Measurements from ENCODE around the gene RPP25L. TPM values are rescaled to one million over a fixed set of nuclear protein-coding genes. Genes with fewer than 3 reads are reported as not detected.

RPP25L gene, protein sequence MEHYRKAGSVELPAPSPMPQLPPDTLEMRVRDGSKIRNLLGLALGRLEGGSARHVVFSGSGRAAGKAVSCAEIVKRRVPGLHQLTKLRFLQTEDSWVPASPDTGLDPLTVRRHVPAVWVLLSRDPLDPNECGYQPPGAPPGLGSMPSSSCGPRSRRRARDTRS
- total RNA-seq: 11.8 and 14.4 TPM in 2 replicates

DNA sequence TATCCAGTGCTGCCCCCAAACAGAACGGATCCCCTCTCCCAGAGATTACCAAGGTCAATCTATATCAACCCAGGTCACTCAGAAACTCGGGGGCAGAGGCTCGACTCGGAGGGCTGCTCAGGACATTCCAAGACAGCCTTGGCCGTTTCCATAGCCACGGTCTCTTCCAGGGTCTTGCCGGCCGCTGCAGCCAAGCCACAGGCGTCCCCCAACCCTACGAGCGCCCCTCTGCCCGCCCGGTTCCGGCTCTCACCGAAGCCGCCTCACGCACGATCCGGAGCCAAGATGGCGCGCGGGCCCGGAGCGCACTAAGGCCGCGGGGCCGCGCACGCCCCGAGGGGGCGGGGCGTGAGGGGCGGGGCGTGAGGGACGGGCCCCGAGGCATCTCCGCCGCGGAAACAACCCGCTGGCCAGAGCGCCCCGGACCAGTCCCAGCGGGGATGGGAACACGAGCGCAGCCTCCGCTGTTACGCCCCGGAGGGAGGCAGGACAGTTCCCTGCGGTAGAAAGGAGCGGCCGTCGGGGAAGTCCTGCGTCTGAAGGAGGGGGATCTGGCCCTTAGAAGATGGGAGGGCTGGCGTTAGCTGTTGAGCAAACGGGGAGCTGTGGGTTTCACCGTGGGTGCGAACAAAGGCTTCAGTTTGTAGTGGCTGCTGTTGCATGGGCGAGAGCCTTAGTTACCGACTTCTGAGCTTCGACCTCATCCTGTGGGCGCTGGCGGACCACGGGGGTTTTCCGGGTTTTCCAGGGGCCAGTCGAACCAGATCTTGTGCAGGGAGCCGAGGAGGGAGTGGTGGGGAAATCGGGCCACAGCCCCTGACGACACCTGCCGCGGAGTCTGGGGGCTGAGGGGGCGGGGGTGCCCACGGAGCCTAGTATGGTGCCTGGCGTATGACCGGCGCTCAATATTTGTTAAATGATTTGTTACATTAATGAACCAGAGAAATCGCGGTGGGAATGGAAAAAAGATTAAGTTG is at the start of gene RPP25L:
Gene RPP25L (minus strand): TSS at position 287 of the 977 bp plus-strand sequence. CDS start 801 bp downstream, outside the sequence.

GRCh38 chr9:34651876-34652601 is 40.1 kb upstream of the RPP25L start, which contains the start of gene IL11RA:
TSS of gene IL11RA (plus strand) at chr9:34652185. CDS start at chr9:34655218, 3,033 bp downstream.

GRCh38 chr9:34646211-34647083 is 34.5 kb upstream of the RPP25L start, which contains the start of gene GALT:
TSS of gene GALT (plus strand) at chr9:34646675. CDS start at chr9:34646705, 30 bp downstream.

GRCh38 chr9:34637356-34638137 is 25.6 kb upstream of the RPP25L start, which contains the start of gene SIGMAR1:
TSS of gene SIGMAR1 (minus strand) at chr9:34637787. CDS start at chr9:34637697, 90 bp downstream.

DNA sequence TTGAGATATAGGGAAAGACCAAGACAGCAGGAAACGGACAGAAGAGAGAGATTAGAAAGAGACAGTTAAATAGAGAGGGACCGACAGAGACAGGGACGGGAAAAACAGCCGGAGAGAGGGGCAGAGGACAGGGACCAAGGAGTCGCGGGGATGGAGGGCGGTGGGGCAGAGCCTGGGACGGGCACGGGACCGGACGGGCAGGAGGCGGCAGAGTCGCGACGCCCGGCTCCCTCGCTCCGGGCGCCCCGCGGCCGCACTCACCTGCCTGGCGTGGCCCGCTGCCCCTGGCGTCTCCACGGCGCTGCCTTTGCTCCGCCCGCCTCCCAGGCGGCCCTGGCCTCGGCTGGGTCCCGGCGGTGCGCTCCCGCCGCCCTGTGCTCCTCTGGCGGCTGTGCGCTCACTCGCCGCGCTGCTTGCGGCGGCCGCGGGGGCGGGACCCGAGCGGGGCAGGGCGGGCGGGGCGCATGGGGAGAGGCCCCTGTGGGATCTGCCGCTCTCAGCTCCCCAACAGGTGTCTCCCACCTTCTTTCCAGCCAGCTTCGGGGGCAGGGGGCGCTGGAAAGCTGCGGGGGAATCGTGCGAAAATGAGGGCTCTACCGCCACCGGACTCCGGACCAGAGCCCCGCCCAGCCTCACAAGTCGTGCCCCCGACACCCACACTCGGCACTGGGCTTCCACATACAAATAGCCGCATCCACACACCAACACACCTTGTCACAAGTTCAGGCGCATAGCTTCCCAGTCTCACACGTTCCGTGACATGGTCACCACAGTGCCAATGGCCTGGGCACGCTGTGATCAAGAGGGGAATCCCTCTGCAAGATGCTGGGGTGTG is 17.0 kb upstream of the RPP25L start, which contains the start of gene ARID3C:
Gene ARID3C (minus strand): TSS at position 411 of the 835 bp plus-strand sequence. CDS start 1,052 bp downstream, outside the sequence.

GRCh38 chr9:34620061-34620994 is 8.4 kb upstream of the RPP25L start, which contains the start of gene DCTN3:
TSS of gene DCTN3 (minus strand) at chr9:34620495. CDS start at chr9:34620464, 31 bp downstream.

GRCh38 chr9:34589636-34590380 is 22.1 kb downstream of the RPP25L start, which contains the start of gene CNTFR:
TSS of gene CNTFR (minus strand) at chr9:34589724. CDS start at chr9:34568981, 20,743 bp downstream.

Small RNA genes lying within 50 kb of the gene (small RNA-seq; reads per million reads assigned to genes)
- not detected for gene CCL27

Other genes starting within 250 kb of the RPP25L start
- gene MYORG, start 235.2 kb downstream of the RPP25L start, total RNA-seq: 1.6 and 1.7 TPM in 2 replicates
- gene FAM219A, start 153.5 kb downstream of the RPP25L start, total RNA-seq: 6.6 and 7.7 TPM in 2 replicates
- gene DNAI1, start 153.3 kb downstream of the RPP25L start, total RNA-seq: 0.26 TPM in 1 of 2 replicates, not detected in the other
- 0.32 and 0.39 TPM in 2 replicates for gene ENHO, start 89.1 kb downstream of the RPP25L start, total RNA-seq
- not detected in 2 replicates for gene CNTFR, start 22.4 kb downstream of the RPP25L start, total RNA-seq
- gene DCTN3, start 8.4 kb upstream of the RPP25L start, total RNA-seq: 85.2 and 99.0 TPM in 2 replicates
- 0.26 TPM in 1 of 2 replicates, not detected in the other for gene ARID3C, start 17.0 kb upstream of the RPP25L start, total RNA-seq
- 57.5 and 61.2 TPM in 2 replicates for gene SIGMAR1, start 25.7 kb upstream of the RPP25L start, total RNA-seq
- gene GALT, start 34.6 kb upstream of the RPP25L start, total RNA-seq: 29.6 and 37.5 TPM in 2 replicates
- 34.2 and 40.5 TPM in 2 replicates for gene IL11RA, start 40.1 kb upstream of the RPP25L start, total RNA-seq
- gene CCL27, start 50.6 kb upstream of the RPP25L start, total RNA-seq: 0.32 TPM in 1 of 2 replicates, not detected in the other
- not detected in 2 replicates for gene CCL19, start 79.2 kb upstream of the RPP25L start, total RNA-seq
- not detected in 2 replicates for gene CCL21, start 98.0 kb upstream of the RPP25L start, total RNA-seq